DMS153 treated with DMSO at 0.1 percent for 48 hours (cell line): ENCODE results near the gene RPL3.
"Not testable (repeated sequence)": the region's sequence is repeated elsewhere in the genome, so short reads cannot be mapped to it uniquely, and the experiment has no call there.

Experiments used
- DNase-seq: peaks from one replicate; lab custom pipeline; 2025; ENCODE audit not compliant: unreplicated experiment; lab: John Stamatoyannopoulos, UW

RPL3 gene

GRCh38 chr22:39319284-39320022 is at the start of gene RPL3:
TSS of gene RPL3 (minus strand) at chr22:39319623. CDS start at chr22:39319597, 26 bp downstream.
- peak; percentile 90 for DNase-seq

- no peak for DNase-seq
These were observed 49.8 kb upstream of the RPL3 start for GRCh38 chr22:39369186-39369585.

- no peak for DNase-seq
These were observed 49.1 kb upstream of the RPL3 start for GRCh38 chr22:39368461-39368911.

- no peak for DNase-seq
These were observed 47.6 kb upstream of the RPL3 start for GRCh38 chr22:39367035-39367434.

GRCh38 chr22:39365492-39365780 is 46.0 kb upstream of the RPL3 start:
- no peak for DNase-seq

GRCh38 chr22:39364714-39365491 is 45.5 kb upstream of the RPL3 start:
- DNase-seq = no peak

GRCh38 chr22:39363751-39364515 is 44.5 kb upstream of the RPL3 start:
- no peak for DNase-seq

- no peak for DNase-seq
These were observed 43.5 kb upstream of the RPL3 start for GRCh38 chr22:39362932-39363331.

GRCh38 chr22:39362271-39362670 is 42.8 kb upstream of the RPL3 start:
- no peak for DNase-seq

GRCh38 chr22:39361496-39361895 is 42.1 kb upstream of the RPL3 start:
- DNase-seq = no peak

GRCh38 chr22:39360674-39361413 is 41.4 kb upstream of the RPL3 start:
- no peak for DNase-seq

GRCh38 chr22:39360242-39360641 is 40.8 kb upstream of the RPL3 start:
- no peak for DNase-seq

GRCh38 chr22:39359659-39360195 is 40.3 kb upstream of the RPL3 start:
- no peak for DNase-seq

GRCh38 chr22:39358197-39358596 is 38.8 kb upstream of the RPL3 start:
- DNase-seq = not testable (repeated sequence)

- DNase-seq = not testable (repeated sequence)
These were observed 38.0 kb upstream of the RPL3 start for GRCh38 chr22:39357110-39358108.

- no peak for DNase-seq
These were observed 37.0 kb upstream of the RPL3 start for GRCh38 chr22:39356464-39356863.

GRCh38 chr22:39355805-39356204 is 36.4 kb upstream of the RPL3 start:
- not testable (repeated sequence) for DNase-seq

- DNase-seq = no peak
These were observed 35.7 kb upstream of the RPL3 start for GRCh38 chr22:39355080-39355479.

GRCh38 chr22:39353346-39353745 is 33.9 kb upstream of the RPL3 start:
- DNase-seq = no peak
